Liver (tissue), 9 donors: ENCODE results near the gene CCDC12. TPM values are rescaled to one million over a fixed set of nuclear protein-coding genes. Genes with fewer than 3 reads are reported as not detected.

Experiments used
- DNase-seq: peaks from one replicate; pipeline ENCODE4 v3.0.0-alpha.2; 2017; ENCODE audit warnings: low spot score
- H3K27ac ChIP-seq, 2 donors: one replicate each; pipeline ENCODE4 v1.7.0; 2013; ENCODE audit warnings: inconsistent platforms in 2 of 2, low read length in 2 of 2, control low read depth in 1 of 2, low read depth in 1 of 2, mild to moderate bottlenecking in 1 of 2
- H3K27me3 ChIP-seq, 4 donors: one replicate each; pipeline versions ENCODE4 v1.6.1 to v1.7.0; 2013; ENCODE audit warnings: low read length in 3 of 4, inconsistent platforms in 1 of 4, mild to moderate bottlenecking in 1 of 4, moderate library complexity in 1 of 4; ENCODE audit not compliant: control insufficient read depth in 4 of 4, insufficient read depth in 4 of 4
- H3K36me3 ChIP-seq, 4 donors: one replicate each; pipeline versions ENCODE4 v1.6.1 to v1.7.0; 2013; ENCODE audit warnings: low read length in 3 of 4, mild to moderate bottlenecking in 3 of 4, low read depth in 1 of 4, moderate library complexity in 1 of 4; ENCODE audit not compliant: control insufficient read depth in 4 of 4, insufficient read depth in 3 of 4
- H3K4me1 ChIP-seq, 4 donors: one replicate each; pipeline versions ENCODE4 v1.6.1 to v1.7.0; 2013; ENCODE audit warnings: low read length in 3 of 4, mild to moderate bottlenecking in 3 of 4, moderate library complexity in 1 of 4; ENCODE audit not compliant: control insufficient read depth in 4 of 4, insufficient read depth in 4 of 4
- H3K4me3 ChIP-seq, 3 donors: one replicate each; pipeline versions ENCODE4 v1.6.1 to v1.7.0; 2013; ENCODE audit warnings: low read length in 3 of 3, control low read depth in 1 of 3, low read depth in 1 of 3, mild to moderate bottlenecking in 1 of 3
- H3K9ac ChIP-seq, 2 donors: one replicate each; pipeline ENCODE4 v1.7.0; 2013; ENCODE audit warnings: low read length in 2 of 2, mild to moderate bottlenecking in 2 of 2, moderate library complexity in 2 of 2, control low read depth in 1 of 2, low read depth in 1 of 2
- H3K9me3 ChIP-seq, 4 donors: one replicate each; pipeline versions ENCODE4 v1.6.1 to v1.7.0; 2013; ENCODE audit warnings: low read length in 3 of 4; ENCODE audit not compliant: control insufficient read depth in 4 of 4
- EGR1 ChIP-seq, 2 donors: IDR thresholded peaks; 2 replicates each; pipeline ENCODE4 v1.6.1; 2016 to 2018; ENCODE audit warnings: antibody characterized with exemption in 2 of 2, low read depth in 2 of 2
- FOXA1 ChIP-seq: IDR thresholded peaks from 2 replicates; pipeline ENCODE4 v1.6.1; 2016; ENCODE audit warnings: antibody characterized with exemption
- FOXA2 ChIP-seq: IDR thresholded peaks from 2 replicates; pipeline ENCODE4 v1.6.1; 2016; ENCODE audit warnings: antibody characterized with exemption
- GABPA ChIP-seq, 2 donors: IDR thresholded peaks in 1 of 2; conservative IDR thresholded peaks in 1 of 2; 2 replicates each; pipeline ENCODE4 v1.6.1; 2016; ENCODE audit warnings: antibody characterized with exemption in 2 of 2, mild to moderate bottlenecking in 1 of 2, moderate library complexity in 1 of 2
- HNF4A ChIP-seq, 2 donors: conservative IDR thresholded peaks; 2 replicates each; pipeline ENCODE4 v1.6.1; 2016; ENCODE audit warnings: antibody characterized with exemption in 2 of 2, mild to moderate bottlenecking in 2 of 2
- HNF4G ChIP-seq: IDR thresholded peaks from 2 replicates; pipeline ENCODE4 v1.6.1; 2016; ENCODE audit warnings: antibody characterized with exemption
- JUND ChIP-seq, 2 donors: IDR thresholded peaks; 2 replicates each; pipeline ENCODE4 v1.6.1; 2016; ENCODE audit warnings: antibody characterized with exemption in 2 of 2
- NR2F2 ChIP-seq: IDR thresholded peaks from 2 replicates; pipeline ENCODE4 v1.6.1; 2016; ENCODE audit warnings: antibody characterized with exemption
- RAD21 ChIP-seq, 2 donors: IDR thresholded peaks; 2 replicates each; pipeline ENCODE4 v1.6.1; 2016; ENCODE audit warnings: antibody characterized with exemption in 2 of 2, mild to moderate bottlenecking in 2 of 2
- RXRA ChIP-seq, 2 donors: IDR thresholded peaks; 2 replicates each; pipeline ENCODE4 v1.6.1; 2017 to 2018; ENCODE audit warnings: antibody characterized with exemption in 2 of 2, mild to moderate bottlenecking in 1 of 2
- SP1 ChIP-seq: IDR thresholded peaks from 2 replicates; pipeline ENCODE4 v1.6.1; 2018; ENCODE audit warnings: antibody characterized with exemption, mild to moderate bottlenecking
- TAF1 ChIP-seq: conservative IDR thresholded peaks from 2 replicates; pipeline ENCODE4 v1.6.1; 2016; ENCODE audit warnings: antibody characterized with exemption, mild to moderate bottlenecking
- YY1 ChIP-seq: IDR thresholded peaks from 2 replicates; pipeline ENCODE4 v1.6.1; 2016; ENCODE audit warnings: antibody characterized with exemption, mild to moderate bottlenecking
- WGBS: extraction: QIAGEN DNeasy Blood & Tissue Kit; methylation state at CpG from one replicate; pipeline ENCODE4 v1.1.7; 2013; 5-methylcytosine and 5-hydroxymethylcytosine counted together
- polyA plus RNA-seq, 2 donors: library from polyadenylated mRNA; stranded (reverse) in 1 of 2; unstranded in 1 of 2; fragments of 200-250 nt in 1 of 2; fragments of >200 nt in 1 of 2; fragmentation: Nextera tagmentation in 1 of 2; extraction: Ambion mirVana in 1 of 2; gene quantifications; one replicate each; pipeline versions ENCODE4 v1.2.1 to v1.2.3, GENCODE V29; 2013 to 2015
- total RNA-seq, 2 donors: library from RNA; depleted of rRNA; stranded (reverse); fragments of >200 nt; gene quantifications; one replicate each; pipeline ENCODE4 v1.2.3, GENCODE V29; 2014
- TF ChIP-seq, protein P1 (sequence below): fragments of 150-350 bp; IDR thresholded peaks from 2 replicates; pipeline ENCODE4 v1.5.1; 2017; ENCODE audit warnings: improper control_type of control experiment, low read depth, low read length; ENCODE audit not compliant: missing input control
- TF ChIP-seq, protein P2 (sequence below): IDR thresholded peaks from 2 replicates; pipeline ENCODE4 v1.6.1; 2016; ENCODE audit warnings: antibody characterized with exemption, mild to moderate bottlenecking
- TF ChIP-seq, protein P3 (sequence below): IDR thresholded peaks from 2 replicates; pipeline ENCODE4 v1.6.1; 2016; ENCODE audit warnings: antibody characterized with exemption
- TF ChIP-seq, protein P4 (sequence below): IDR thresholded peaks from 2 replicates; pipeline ENCODE4 v1.6.1; 2016; ENCODE audit warnings: antibody characterized with exemption
- TF ChIP-seq, protein P5 (sequence below): IDR thresholded peaks from 2 replicates; pipeline ENCODE4 v1.6.1; 2016; ENCODE audit warnings: antibody characterized with exemption
- donor health status: healthy.
- donor health status: healthy.
- donor health status: healthy.
- donor health status: healthy.
- donor health status: healthy.

Gene CCDC12
- total and polyA plus RNA-seq, 4 donors, result 8.5 to 35.1 (median 26.6) TPM

DNA sequence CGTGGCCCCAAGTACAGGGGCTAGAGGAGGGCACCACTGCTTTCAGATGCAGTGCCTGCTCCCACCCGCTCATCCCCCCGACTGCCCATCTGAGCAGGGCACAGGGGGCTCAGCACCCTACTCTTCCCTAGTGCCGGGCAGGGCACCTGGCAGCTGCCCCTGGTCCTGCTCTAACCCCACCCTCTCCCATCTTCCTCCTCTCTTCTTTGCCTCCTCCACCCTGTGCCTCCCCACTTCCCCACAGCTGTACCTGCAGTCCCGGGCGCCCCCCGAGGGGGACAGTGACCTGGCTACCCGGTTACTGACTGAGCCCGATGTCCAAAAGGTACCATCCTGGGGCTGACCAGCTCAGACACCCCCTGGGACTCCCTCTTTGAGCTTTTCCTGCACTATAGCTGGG, 15.7 kb upstream of the CCDC12 start:
- peaks cover 0 to 13% (median 3%) of the 10 kb centered on the region in 4 donors for H3K4me1 ChIP-seq
- no peak for TF ChIP-seq YY1
- TF ChIP-seq, protein P1, sequence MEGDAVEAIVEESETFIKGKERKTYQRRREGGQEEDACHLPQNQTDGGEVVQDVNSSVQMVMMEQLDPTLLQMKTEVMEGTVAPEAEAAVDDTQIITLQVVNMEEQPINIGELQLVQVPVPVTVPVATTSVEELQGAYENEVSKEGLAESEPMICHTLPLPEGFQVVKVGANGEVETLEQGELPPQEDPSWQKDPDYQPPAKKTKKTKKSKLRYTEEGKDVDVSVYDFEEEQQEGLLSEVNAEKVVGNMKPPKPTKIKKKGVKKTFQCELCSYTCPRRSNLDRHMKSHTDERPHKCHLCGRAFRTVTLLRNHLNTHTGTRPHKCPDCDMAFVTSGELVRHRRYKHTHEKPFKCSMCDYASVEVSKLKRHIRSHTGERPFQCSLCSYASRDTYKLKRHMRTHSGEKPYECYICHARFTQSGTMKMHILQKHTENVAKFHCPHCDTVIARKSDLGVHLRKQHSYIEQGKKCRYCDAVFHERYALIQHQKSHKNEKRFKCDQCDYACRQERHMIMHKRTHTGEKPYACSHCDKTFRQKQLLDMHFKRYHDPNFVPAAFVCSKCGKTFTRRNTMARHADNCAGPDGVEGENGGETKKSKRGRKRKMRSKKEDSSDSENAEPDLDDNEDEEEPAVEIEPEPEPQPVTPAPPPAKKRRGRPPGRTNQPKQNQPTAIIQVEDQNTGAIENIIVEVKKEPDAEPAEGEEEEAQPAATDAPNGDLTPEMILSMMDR, result no peak
- no peak overlapping the region for H3K4me3 ChIP-seq
- no peak for DNase-seq
- no peaks in the 10 kb centered on the region for H3K9me3 ChIP-seq
- H3K27me3 ChIP-seq, result no peaks in the 10 kb centered on the region
- 94% methylated on average over 9 of the region's 9 CpGs for WGBS
- H3K9ac ChIP-seq, result no peak overlapping the region
- H3K27ac ChIP-seq, result no peak overlapping the region
- peaks cover 0 to 6% (median 0%) of the 10 kb centered on the region in 4 donors for H3K36me3 ChIP-seq

DNA sequence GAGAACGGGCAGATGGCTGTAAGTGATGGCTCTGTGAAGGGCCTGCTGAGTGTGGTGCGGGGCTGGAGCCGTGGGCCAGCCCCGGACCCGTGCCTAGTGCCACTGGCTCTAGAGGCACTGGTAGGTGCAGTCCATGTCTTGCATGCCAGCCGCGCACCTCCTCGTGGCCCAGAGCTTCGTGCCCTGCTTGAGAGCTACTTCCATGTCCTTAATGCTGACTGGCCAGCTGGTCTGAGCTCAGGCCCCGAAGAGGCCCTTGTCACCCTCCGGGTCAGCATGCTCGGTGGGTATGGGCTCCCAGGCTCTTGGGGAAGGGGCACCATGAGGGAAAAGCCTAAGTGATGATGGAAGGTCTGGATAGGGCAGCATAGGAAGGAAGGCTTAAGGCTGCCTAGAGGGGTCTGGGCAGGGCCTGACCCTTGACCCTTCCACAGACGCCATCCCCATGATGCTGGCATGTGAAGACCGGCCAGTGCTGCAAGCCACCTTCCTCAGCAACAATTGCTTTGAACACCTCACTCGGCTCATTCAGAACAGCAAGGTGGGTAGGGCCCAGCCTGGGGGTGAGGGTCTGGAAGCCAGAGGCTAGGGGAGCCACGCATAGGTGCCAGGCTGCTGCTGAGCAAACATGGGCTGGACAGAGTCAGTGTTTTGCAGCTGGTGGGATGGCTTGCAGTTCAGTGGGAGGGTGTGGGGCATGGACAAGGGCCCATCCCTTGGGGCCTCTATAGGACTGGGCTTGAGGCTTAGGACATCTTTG, 15.0 kb upstream of the CCDC12 start:
- Histone ChIP-seq H3K9me3 (no peaks in the 10 kb centered on the region), H3K27ac (no peak overlapping the region), H3K4me1 (peaks cover 0 to 16% (median 3%) of the 10 kb centered on the region in 4 donors), H3K4me3 (no peak overlapping the region), H3K27me3 (no peaks in the 10 kb centered on the region), H3K36me3 (peaks cover 0 to 6% (median 0%) of the 10 kb centered on the region in 4 donors), H3K9ac (no peak overlapping the region)
- TF ChIP-seq GABPA (IDR thresholded peaks at IDR 0.05 in 1 of 2, conservative IDR thresholded peaks at IDR 0.05 in 1 of 2), result no peak
- TF ChIP-seq, protein P2, sequence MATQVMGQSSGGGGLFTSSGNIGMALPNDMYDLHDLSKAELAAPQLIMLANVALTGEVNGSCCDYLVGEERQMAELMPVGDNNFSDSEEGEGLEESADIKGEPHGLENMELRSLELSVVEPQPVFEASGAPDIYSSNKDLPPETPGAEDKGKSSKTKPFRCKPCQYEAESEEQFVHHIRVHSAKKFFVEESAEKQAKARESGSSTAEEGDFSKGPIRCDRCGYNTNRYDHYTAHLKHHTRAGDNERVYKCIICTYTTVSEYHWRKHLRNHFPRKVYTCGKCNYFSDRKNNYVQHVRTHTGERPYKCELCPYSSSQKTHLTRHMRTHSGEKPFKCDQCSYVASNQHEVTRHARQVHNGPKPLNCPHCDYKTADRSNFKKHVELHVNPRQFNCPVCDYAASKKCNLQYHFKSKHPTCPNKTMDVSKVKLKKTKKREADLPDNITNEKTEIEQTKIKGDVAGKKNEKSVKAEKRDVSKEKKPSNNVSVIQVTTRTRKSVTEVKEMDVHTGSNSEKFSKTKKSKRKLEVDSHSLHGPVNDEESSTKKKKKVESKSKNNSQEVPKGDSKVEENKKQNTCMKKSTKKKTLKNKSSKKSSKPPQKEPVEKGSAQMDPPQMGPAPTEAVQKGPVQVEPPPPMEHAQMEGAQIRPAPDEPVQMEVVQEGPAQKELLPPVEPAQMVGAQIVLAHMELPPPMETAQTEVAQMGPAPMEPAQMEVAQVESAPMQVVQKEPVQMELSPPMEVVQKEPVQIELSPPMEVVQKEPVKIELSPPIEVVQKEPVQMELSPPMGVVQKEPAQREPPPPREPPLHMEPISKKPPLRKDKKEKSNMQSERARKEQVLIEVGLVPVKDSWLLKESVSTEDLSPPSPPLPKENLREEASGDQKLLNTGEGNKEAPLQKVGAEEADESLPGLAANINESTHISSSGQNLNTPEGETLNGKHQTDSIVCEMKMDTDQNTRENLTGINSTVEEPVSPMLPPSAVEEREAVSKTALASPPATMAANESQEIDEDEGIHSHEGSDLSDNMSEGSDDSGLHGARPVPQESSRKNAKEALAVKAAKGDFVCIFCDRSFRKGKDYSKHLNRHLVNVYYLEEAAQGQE, result no peak
- TF ChIP-seq HNF4G, result no peak
- TF ChIP-seq SP1, result no peak
- TF ChIP-seq HNF4A (conservative IDR thresholded peaks at IDR 0.05), result no peak
- TF ChIP-seq RXRA (IDR thresholded peaks at IDR 0.05), result no peak
- no peak for TF ChIP-seq RAD21 (IDR thresholded peaks at IDR 0.05)
- TF ChIP-seq YY1, result no peak
- TF ChIP-seq, protein P3, sequence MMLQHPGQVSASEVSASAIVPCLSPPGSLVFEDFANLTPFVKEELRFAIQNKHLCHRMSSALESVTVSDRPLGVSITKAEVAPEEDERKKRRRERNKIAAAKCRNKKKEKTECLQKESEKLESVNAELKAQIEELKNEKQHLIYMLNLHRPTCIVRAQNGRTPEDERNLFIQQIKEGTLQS, result no peak
- TF ChIP-seq EGR1 (IDR thresholded peaks at IDR 0.05; ENCODE audit: low read depth in 2 of 2), result no peak
- no peak for TF ChIP-seq TAF1
- no peak for TF ChIP-seq FOXA2
- TF ChIP-seq, protein P1, result no peak
- no peak for TF ChIP-seq JUND (IDR thresholded peaks at IDR 0.05)
- no peak for TF ChIP-seq NR2F2
- TF ChIP-seq, protein P4, sequence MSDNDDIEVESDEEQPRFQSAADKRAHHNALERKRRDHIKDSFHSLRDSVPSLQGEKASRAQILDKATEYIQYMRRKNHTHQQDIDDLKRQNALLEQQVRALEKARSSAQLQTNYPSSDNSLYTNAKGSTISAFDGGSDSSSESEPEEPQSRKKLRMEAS, result no peak
- TF ChIP-seq, protein P5, sequence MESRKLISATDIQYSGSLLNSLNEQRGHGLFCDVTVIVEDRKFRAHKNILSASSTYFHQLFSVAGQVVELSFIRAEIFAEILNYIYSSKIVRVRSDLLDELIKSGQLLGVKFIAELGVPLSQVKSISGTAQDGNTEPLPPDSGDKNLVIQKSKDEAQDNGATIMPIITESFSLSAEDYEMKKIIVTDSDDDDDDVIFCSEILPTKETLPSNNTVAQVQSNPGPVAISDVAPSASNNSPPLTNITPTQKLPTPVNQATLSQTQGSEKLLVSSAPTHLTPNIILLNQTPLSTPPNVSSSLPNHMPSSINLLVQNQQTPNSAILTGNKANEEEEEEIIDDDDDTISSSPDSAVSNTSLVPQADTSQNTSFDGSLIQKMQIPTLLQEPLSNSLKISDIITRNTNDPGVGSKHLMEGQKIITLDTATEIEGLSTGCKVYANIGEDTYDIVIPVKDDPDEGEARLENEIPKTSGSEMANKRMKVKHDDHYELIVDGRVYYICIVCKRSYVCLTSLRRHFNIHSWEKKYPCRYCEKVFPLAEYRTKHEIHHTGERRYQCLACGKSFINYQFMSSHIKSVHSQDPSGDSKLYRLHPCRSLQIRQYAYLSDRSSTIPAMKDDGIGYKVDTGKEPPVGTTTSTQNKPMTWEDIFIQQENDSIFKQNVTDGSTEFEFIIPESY, result no peak
- no peak for TF ChIP-seq FOXA1
- WGBS, result 96% methylated on average over 16 of the region's 16 CpGs
- DNase-seq, result no peak
